ENCODE measurements around the gene CD22. TPM values are rescaled to one million over a fixed set of nuclear protein-coding genes. Genes with fewer than 3 reads are reported as not detected.

The CD22 gene
- polyA plus RNA-seq, 1 donor (not counting 4 experiments of a cell fraction or from before 2014, with no cell fraction given): 0.26 TPM

GRCh38 chr19:35352448-35353304 lies 23.7 kb downstream of the CD22 start:
- Histone ChIP-seq H3K9ac (ENCODE audit: control insufficient read depth, extremely low read depth, insufficient read depth, low read length) (no peak overlapping the region), H3K27ac (ENCODE audit: control insufficient read depth, insufficient read depth, low read length) (no peak overlapping the region), H3K4me2 (ENCODE audit: control insufficient read depth, extremely low read depth, insufficient read depth, low read depth, low read length) (peak overlapping the region; percentile 12), H3K36me3 (ENCODE audit: control insufficient read depth in 2 of 2, extremely low read depth in 1 of 2, insufficient read depth in 2 of 2, low read length in 2 of 2) (no peaks in the 10 kb centered on the region), H4K20me1 (ENCODE audit: control insufficient read depth, extremely low read depth, insufficient read depth, low read length) (no peaks in the 10 kb centered on the region), H3K9me1 (ENCODE audit: control insufficient read depth, extremely low read depth, insufficient read depth, low read length) (no peaks in the 10 kb centered on the region), H3K79me2 (ENCODE audit: control insufficient read depth, insufficient read depth, low read length) (no peaks in the 10 kb centered on the region), H2AFZ (ENCODE audit: control insufficient read depth, low read length) (peak overlapping the region; percentile 70), H3K9me3 (ENCODE audit: control insufficient read depth, low read depth, low read length) (no peaks in the 10 kb centered on the region), H3K4me3 (ENCODE audit: control insufficient read depth in 2 of 3, extremely low read depth in 1 of 3, insufficient read depth in 2 of 3, low read depth in 1 of 3, low read length in 3 of 3) (no peak overlapping the region), H3K27me3 (ENCODE audit: control insufficient read depth, extremely low read depth, insufficient read depth, low read length) (peaks cover 10% of the 10 kb centered on the region), H3K4me1 (ENCODE audit: control insufficient read depth, extremely low read depth, insufficient read depth, low read length) (no peaks in the 10 kb centered on the region)
- dilution Hi-C loops (cut with MboI; ENCODE audit: extremely low pct_ligation_motif_present, low sequenced_read_pairs): loop anchor here (5.0 kb wide), 1 partner anchor 80 kb away; no protein-coding TSS in a partner anchor
- TF ChIP-seq CTCF (optimal IDR thresholded peaks at IDR 0.05 in 1 of 3, IDR thresholded peaks at IDR 0.05 in 1 of 3, conservative IDR thresholded peaks at IDR 0.05 in 1 of 3; ENCODE audit: extremely low read depth in 1 of 3, insufficient read depth in 2 of 3, low read length in 3 of 3) (peak; percentile 78 to 92 (median 90)), EZH2 (IDR thresholded peaks at IDR 0.05; ENCODE audit: low read length) (no peak)
- DNase-seq (ENCODE audit: low read depth, low spot score) (peak; percentile 53), FAIRE-seq (peak; percentile 81)

- Histone ChIP-seq H3K4me3 (ENCODE audit: control insufficient read depth in 2 of 3, extremely low read depth in 1 of 3, insufficient read depth in 2 of 3, low read depth in 1 of 3, low read length in 3 of 3) (no peak overlapping the region), H3K9ac (ENCODE audit: control insufficient read depth, extremely low read depth, insufficient read depth, low read length) (no peak overlapping the region), H3K36me3 (ENCODE audit: control insufficient read depth in 2 of 2, extremely low read depth in 1 of 2, insufficient read depth in 2 of 2, low read length in 2 of 2) (no peaks in the 10 kb centered on the region), H3K79me2 (ENCODE audit: control insufficient read depth, insufficient read depth, low read length) (no peaks in the 10 kb centered on the region), H3K4me1 (ENCODE audit: control insufficient read depth, extremely low read depth, insufficient read depth, low read length) (no peaks in the 10 kb centered on the region), H3K9me1 (ENCODE audit: control insufficient read depth, extremely low read depth, insufficient read depth, low read length) (no peaks in the 10 kb centered on the region), H3K27ac (ENCODE audit: control insufficient read depth, insufficient read depth, low read length) (no peak overlapping the region), H3K9me3 (ENCODE audit: control insufficient read depth, low read depth, low read length) (no peaks in the 10 kb centered on the region), H3K4me2 (ENCODE audit: control insufficient read depth, extremely low read depth, insufficient read depth, low read depth, low read length) (no peak overlapping the region), H2AFZ (ENCODE audit: control insufficient read depth, low read length) (no peak overlapping the region), H4K20me1 (ENCODE audit: control insufficient read depth, extremely low read depth, insufficient read depth, low read length) (no peaks in the 10 kb centered on the region), H3K27me3 (ENCODE audit: control insufficient read depth, extremely low read depth, insufficient read depth, low read length) (peaks cover 10% of the 10 kb centered on the region)
- FAIRE-seq (no peak), DNase-seq (ENCODE audit: low read depth, low spot score) (no peak)
- no peak for TF ChIP-seq EZH2 (IDR thresholded peaks at IDR 0.05; ENCODE audit: low read length)
- no peak for TF ChIP-seq CTCF (optimal IDR thresholded peaks at IDR 0.05 in 1 of 3, IDR thresholded peaks at IDR 0.05 in 1 of 3, conservative IDR thresholded peaks at IDR 0.05 in 1 of 3; ENCODE audit: extremely low read depth in 1 of 3, insufficient read depth in 2 of 3, low read length in 3 of 3)
- dilution Hi-C loops (cut with MboI; ENCODE audit: extremely low pct_ligation_motif_present, low sequenced_read_pairs): loop anchor here (5.0 kb wide), 1 partner anchor 79 kb away; no protein-coding TSS in a partner anchor
Observed at GRCh38 chr19:35353635-35354034, 24.6 kb downstream of the CD22 start.

Measured in keratinocyte (primary cell).